Stimulated activated effector memory CD8-positive, alpha-beta T cell treated with anti-CD3 and anti-CD28 coated beads, Interleukin-12 subunit alpha, Interleukin-12 subunit beta, amount 100 ng/mL, for 72 hours (primary cell): Measurements from ENCODE around the gene ABCC10.
"Not testable (repeated sequence)": the region's sequence is repeated elsewhere in the genome, so short reads cannot be mapped to it uniquely, and the experiment has no call there.

Experiments
- ATAC-seq: fragments of 150-1000 bp; cut with Tn5 transposase; 2 replicates; pipeline ENCODE4 v1.10.0; 2021
- DNase-seq, 2 donors: peaks; one replicate each; pipeline ENCODE4 v3.0.0; 2021 to 2022; ENCODE audit warnings: low spot score in 2 of 2
- H3K27ac Mint-ChIP-seq: one replicate; pipeline ENCODE4 v1.8.0; 2022; ENCODE audit warnings: mild to moderate bottlenecking, mixed read lengths
- H3K36me3 Mint-ChIP-seq: one replicate; pipeline ENCODE4 v1.8.0; 2022; ENCODE audit warnings: mild to moderate bottlenecking, mixed read lengths
- H3K4me1 Mint-ChIP-seq: one replicate; pipeline ENCODE4 v1.8.0; 2022; ENCODE audit warnings: mixed read lengths
- H3K4me3 Mint-ChIP-seq: one replicate; pipeline ENCODE4 v1.8.0; 2022; ENCODE audit warnings: mild to moderate bottlenecking, mixed read lengths
- H3K9me3 Mint-ChIP-seq: one replicate; pipeline ENCODE4 v1.8.0; 2022; ENCODE audit warnings: mixed read lengths

The ABCC10 gene

DNA sequence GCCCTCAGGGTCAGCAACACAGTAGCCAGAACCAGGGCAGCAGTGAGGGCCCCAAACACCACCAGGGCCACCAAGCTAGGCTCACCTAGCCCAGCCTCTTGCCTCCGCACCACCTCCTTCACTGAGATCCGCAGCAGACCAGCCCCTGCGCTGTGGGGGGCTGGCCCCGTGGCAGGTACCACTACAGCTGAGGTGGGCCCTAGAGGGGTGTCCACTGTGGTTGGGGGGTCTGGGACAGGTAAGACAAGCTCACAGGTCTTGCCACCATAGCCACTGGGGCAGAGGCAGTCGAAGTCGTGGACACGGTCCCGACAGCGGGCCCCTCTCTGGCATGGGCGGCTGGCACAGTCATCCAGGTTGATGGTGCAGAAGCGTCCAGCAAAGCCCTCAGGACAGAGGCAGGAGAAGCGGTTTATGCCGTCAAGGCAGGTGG is 23.4 kb downstream of the ABCC10 start:
- H3K36me3 Mint-ChIP-seq: peaks cover 48% of the 10 kb centered on the region
- H3K4me1 Mint-ChIP-seq: peaks cover 10% of the 10 kb centered on the region
- no peak overlapping the region for H3K27ac Mint-ChIP-seq

DNA sequence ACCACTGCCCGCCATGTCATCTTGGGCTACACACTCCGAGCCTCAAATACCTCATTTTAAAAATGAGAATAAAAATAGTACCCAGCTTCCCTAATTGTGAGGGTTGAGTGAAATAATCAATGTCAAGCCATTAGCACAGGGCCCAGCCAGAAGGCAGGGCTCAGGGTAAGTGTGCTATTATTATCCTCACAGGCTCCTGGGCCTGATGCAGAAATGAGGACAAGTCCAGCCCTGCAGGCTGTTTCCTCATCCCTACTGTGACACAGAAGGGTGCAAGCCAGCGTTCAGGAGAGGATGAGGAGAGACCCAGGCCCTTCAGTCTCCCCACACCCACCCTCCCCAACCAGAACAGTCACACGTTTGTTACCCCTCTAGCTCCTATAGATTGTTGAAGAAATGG is 24.0 kb downstream of the ABCC10 start:
- ATAC-seq (no peak), DNase-seq (no peak)
- Mint-ChIP-seq H3K4me3 (no peak overlapping the region), H3K4me1 (peaks cover 17% of the 10 kb centered on the region), H3K27ac (peak overlapping the region; percentile 80), H3K9me3 (no peaks in the 10 kb centered on the region), H3K36me3 (peaks cover 48% of the 10 kb centered on the region)

More for the DNA sequence above, 23.4 kb downstream of the ABCC10 start:
- Mint-ChIP-seq H3K9me3 (no peaks in the 10 kb centered on the region), H3K4me3 (no peak overlapping the region)
- DNase-seq: no peak
- ATAC-seq: no peak

DNA sequence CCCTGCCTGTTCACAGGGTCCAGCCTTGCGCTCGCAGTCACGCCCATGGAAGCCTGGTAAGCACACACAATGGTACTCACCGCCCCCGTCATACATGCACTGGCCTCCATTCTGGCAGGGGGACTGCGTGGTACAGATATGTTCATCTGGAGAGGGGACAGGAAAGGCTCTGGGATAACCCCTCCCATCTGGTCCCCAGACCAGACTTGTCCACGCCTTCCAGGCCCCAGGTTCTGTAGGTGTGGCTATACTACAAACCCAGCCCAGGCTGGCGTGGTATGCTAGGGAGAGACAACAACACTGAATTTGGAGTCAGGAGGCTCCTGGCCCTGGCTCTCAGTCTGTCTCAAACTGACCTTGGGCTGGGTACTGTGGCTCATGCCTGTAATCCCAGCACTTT is 24.6 kb downstream of the ABCC10 start:
- ATAC-seq: no peak
- Mint-ChIP-seq H3K4me1 (peaks cover 23% of the 10 kb centered on the region), H3K9me3 (no peaks in the 10 kb centered on the region), H3K27ac (peak overlapping the region; percentile 80), H3K4me3 (no peak overlapping the region), H3K36me3 (peaks cover 42% of the 10 kb centered on the region)
- no peak for DNase-seq

DNA sequence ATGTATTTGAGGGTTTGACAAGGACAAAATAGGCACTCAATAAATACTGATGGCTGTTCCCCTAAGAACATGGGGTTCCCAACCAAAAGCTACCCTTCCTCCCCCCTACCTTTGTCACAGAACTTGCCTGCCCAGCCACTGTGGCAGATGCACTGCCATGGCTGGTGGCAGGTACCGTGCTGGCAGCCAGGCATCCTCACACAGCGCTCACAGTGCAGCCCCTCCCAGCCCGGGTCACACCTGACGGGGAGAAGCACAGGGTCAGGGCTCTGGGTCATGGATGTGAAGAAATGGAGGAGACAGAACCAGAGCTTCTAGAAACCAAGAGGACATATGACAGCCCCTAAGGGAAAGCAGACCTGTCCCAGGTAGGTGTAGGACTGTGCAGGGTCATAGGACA is 25.6 kb downstream of the ABCC10 start:
- no peak for ATAC-seq
- peaks cover 24% of the 10 kb centered on the region for H3K4me1 Mint-ChIP-seq
- no peak for DNase-seq
- H3K27ac Mint-ChIP-seq: no peak overlapping the region
- peaks cover 42% of the 10 kb centered on the region for H3K36me3 Mint-ChIP-seq
- H3K4me3 Mint-ChIP-seq: no peak overlapping the region
- H3K9me3 Mint-ChIP-seq: no peaks in the 10 kb centered on the region

DNA sequence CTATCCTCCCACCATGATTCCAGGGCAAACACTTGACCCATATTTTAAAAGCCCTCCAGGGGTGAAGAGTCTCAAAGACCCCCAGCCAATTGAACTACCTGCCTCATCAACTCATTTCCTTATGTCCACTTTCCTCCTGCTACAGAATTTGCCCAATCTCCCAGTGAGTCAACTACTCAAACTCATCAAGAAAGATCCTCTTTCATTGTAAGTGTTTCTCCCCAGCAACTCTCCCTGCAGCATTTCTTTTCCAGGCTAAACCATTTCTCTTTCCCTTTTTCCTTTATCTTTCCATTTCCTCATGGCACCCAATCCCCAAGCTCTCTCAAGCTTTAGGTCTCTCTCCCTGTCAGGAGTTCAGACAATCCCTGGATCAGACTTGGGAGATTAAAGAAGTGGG is 26.5 kb downstream of the ABCC10 start:
- ATAC-seq: no peak
- peak overlapping the region; percentile 82 for H3K4me3 Mint-ChIP-seq
- no peak overlapping the region for H3K27ac Mint-ChIP-seq
- peaks cover 24% of the 10 kb centered on the region for H3K4me1 Mint-ChIP-seq
- peaks cover 42% of the 10 kb centered on the region for H3K36me3 Mint-ChIP-seq
- H3K9me3 Mint-ChIP-seq: no peaks in the 10 kb centered on the region
- DNase-seq: no peak

DNA sequence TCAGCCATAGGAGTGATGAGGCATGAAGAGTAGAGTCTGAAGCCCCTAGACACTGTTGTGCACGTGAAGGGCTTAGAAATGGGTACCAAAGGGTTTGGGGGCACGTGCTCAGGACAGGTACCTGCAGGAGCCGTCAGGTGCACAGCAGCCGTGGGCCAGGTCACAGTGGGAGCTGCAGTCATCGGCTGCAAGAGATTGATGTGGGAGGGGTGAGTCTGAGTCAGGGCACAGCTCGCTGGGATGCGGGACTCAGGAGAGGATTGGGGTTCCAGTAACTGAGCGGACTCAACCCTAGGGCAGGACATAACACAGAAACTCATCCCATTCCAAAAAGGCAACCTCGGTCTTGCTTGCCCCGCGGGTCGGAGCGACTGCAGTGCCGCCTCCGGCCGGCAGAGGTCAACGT is 27.0 kb downstream of the ABCC10 start:
- ATAC-seq (peak; percentile 22), DNase-seq (peak; percentile 75 to 89)
- Mint-ChIP-seq H3K9me3 (no peaks in the 10 kb centered on the region), H3K36me3 (peaks cover 40% of the 10 kb centered on the region), H3K4me3 (peak overlapping the region; percentile 82), H3K27ac (peak overlapping the region; percentile 40), H3K4me1 (peaks cover 24% of the 10 kb centered on the region)

DNA sequence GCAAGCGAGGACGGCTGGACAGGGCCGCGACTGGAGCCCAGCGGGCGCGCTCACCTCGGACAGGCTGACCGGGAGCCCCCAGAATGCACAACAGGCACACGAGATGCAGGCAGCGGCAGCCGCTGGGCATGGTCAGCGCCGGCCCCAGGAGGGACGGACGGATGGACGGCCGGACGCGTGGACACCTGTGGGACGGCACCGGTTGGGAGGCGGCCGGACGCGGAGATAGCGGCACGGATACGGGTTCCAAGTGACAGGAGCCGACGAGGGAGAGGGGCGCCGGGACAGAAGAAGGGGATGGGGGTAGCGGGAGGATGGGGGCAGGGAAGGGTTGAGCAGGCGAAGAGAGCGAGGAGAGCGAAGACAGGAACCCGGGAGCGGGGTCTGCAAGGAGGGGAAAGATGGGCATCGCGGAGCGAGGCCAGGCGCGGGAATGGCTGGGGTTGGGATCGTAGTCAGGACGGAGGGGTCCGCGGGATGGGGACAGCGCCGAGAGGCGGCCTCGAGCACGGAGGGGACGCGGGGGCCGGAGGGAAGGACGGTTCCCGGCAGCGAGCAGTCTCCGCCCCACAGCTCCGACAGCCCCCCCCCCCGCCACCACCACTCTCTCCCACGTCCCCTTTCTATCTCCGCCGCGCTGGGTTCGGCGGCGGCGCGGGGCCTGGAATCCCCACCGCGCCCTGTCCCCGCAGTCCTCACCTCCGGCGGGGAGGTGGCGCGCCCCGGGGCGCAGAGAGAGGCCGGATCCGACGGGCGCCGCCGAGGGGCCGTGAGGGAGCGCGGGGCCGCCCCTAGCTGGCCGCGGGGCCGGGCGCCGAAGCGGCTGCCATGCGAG is 27.6 kb downstream of the ABCC10 start:
- no peaks in the 10 kb centered on the region for H3K9me3 Mint-ChIP-seq
- peak overlapping the region; percentile 82 for H3K4me3 Mint-ChIP-seq
- peaks cover 34% of the 10 kb centered on the region for H3K36me3 Mint-ChIP-seq
- DNase-seq (peak in 1 of 2 donors; percentile 13), ATAC-seq (peak; percentile 78)
- peaks cover 24% of the 10 kb centered on the region for H3K4me1 Mint-ChIP-seq
- peak overlapping the region; percentile 69 for H3K27ac Mint-ChIP-seq

DNA sequence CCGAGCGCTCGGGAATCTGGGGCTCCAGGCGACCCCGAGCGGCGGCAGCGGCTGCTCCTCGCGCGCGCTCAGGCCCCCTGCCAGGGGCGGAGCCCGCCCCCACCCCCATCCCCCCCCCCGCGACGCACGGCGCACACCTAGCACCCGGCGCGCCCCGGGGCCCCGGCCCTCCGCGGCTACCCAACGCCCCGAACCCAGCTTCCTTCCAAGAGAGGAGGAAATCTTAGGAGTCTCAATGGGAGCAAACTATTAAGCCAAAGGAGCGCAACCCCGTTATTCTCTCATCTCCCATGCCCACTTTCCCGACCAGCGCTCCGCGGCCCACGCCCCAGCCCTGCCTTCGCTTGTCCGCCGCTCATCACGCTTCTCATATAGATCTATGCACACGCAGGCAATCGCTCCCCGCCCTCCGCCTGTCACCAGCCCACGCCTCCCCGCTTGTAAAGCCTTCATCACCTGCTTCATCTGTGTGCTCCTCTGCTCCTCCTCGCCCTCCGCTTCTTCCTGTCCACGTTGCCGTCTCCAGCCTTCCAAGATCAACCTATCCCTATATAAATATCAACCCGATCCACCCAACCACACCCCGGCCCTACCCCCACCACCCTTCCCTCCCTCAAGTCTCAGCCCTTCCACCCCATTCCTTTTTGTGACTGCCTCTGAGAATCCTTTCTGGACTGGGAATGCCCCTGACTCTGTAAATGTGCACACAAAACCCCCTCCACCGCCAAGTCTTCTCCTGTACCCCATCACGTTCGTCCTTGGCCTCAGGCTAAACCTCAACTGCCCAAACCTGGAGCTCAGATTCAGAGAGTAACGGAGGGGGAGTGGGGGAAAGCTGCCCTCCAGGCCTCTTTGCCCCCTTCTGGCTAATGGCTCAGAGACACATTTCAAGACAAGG is 28.4 kb downstream of the ABCC10 start, which contains the start of gene DLK2:
TSS of gene DLK2 (minus strand) at position 18 of the 898 bp plus-strand sequence. CDS start 723 bp downstream, outside the sequence.
- Mint-ChIP-seq H3K4me3 (peak within 1 kb of the TSS; percentile 82), H3K27ac (peak within 1 kb of the TSS; percentile 69), H3K36me3 (peaks cover 25% of the 10 kb centered on the region), H3K9me3 (no peaks in the 10 kb centered on the region), H3K4me1 (peaks cover 24% of the 10 kb centered on the region)
- ATAC-seq: peak; percentile 76
- peak; percentile 21 to 68 for DNase-seq

DNA sequence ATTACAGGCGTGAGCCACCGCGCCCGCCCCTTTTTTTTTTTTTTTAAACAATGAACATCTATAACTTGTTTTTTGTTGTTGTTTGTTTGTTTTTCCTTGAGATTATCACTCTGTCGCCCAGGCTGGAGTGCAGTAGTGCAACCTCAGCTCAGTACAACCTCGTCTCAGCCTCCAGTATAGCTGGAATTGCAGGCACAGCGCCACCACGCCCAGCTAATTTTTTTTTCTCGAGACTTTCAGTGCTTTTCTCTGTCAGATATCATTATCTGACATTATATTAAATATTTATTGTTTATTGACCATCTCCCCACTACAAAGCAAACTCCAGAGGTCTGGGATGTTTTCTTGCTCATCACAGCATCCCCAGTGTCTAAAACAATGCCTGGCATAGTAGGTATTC is 30.3 kb downstream of the ABCC10 start:
- Mint-ChIP-seq H3K36me3 (peaks cover 18% of the 10 kb centered on the region), H3K27ac (no peak overlapping the region), H3K4me1 (peaks cover 24% of the 10 kb centered on the region), H3K4me3 (no peak overlapping the region), H3K9me3 (no peaks in the 10 kb centered on the region)
- no peak for DNase-seq
- no peak for ATAC-seq

DNA sequence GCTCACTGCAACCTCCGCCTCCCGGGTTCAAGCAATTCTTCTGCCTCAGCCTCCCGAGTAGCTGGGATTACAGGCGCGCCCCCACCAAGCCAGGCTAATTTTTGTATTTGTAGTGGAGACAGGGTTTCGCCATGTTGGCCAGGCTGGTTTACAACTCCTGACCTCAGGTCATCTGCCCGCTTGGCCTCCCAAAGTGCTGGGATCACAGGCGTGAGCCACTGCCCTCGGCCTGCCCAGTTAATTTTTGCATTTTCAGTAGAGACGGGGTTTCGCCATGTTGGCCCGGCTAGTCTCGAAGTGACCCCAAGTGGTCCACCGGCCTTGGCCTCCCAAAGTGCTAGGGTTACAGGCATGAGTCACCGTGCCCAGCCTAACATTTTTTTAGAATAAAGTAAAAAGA is 30.8 kb downstream of the ABCC10 start:
- H3K27ac Mint-ChIP-seq, H3K4me3 Mint-ChIP-seq, H3K9me3 Mint-ChIP-seq, ATAC-seq, DNase-seq: not testable (repeated sequence)
- Mint-ChIP-seq H3K36me3 (peaks cover 18% of the 10 kb centered on the region), H3K4me1 (peaks cover 24% of the 10 kb centered on the region)

DNA sequence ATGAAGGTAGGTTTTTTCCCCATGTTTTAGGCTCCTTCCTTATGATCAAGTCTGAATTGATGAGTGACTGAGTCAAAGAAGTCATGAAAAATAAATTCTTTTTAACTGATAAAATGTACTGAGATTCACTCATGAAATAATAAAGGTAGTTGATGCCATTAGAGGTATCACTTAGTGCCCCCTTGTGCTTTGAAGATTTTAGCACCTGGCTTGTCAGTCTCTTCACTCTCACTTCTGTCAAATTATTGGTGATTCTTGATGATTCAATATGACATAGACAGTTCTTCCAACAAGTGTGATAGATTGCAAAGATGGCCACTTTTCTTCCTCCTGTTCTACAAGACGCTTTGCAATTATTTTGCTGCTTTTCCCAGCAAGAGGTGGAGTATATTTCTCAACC is 32.2 kb downstream of the ABCC10 start:
- DNase-seq: no peak
- Mint-ChIP-seq H3K9me3 (no peaks in the 10 kb centered on the region), H3K36me3 (peaks cover 7% of the 10 kb centered on the region), H3K4me1 (peaks cover 18% of the 10 kb centered on the region), H3K4me3 (no peak overlapping the region), H3K27ac (no peak overlapping the region)
- ATAC-seq: no peak

DNA sequence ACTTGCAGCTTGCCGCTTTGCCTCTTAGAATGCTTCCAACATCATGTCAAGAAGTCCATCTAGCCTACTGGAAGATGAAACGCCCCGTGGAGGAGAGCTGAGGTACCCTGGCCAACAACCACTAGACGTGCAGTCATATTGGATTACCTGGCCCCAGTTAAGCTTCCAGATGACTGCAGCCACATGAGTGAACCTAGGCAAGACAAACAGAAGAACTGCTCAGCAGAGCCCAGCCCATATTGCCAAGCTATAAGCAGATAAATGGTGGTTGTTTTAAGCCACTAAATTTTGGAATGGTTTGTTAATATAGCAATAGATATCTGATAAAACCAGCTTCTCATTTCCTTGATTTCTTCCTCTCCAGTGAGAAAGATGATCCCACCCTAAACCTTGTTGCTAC is 32.7 kb downstream of the ABCC10 start:
- DNase-seq: no peak
- ATAC-seq: no peak
- no peak overlapping the region for H3K4me3 Mint-ChIP-seq
- no peak overlapping the region for H3K27ac Mint-ChIP-seq
- H3K36me3 Mint-ChIP-seq: peaks cover 7% of the 10 kb centered on the region
- peaks cover 17% of the 10 kb centered on the region for H3K4me1 Mint-ChIP-seq
- no peaks in the 10 kb centered on the region for H3K9me3 Mint-ChIP-seq

DNA sequence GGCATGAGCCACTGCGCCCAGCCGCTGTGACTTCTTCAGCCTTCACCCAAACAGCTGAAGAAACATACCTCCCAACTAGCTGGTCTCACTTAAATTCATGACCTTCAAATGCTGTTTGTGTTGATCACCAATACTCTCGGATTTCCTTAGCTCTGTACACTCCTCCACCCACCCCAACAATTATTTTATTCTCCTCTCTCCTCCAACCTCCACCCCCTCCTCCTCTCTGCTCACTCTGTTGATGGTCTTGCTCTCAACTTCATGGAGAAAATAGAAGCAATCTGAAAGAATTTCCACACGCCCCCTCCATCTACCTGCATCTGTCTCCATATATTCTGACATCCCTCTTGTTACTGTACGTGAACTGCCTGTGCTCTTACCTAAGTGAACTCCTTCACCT is 34.6 kb downstream of the ABCC10 start:
- Mint-ChIP-seq H3K4me1 (peaks cover 1% of the 10 kb centered on the region), H3K27ac (no peak overlapping the region), H3K36me3 (no peaks in the 10 kb centered on the region), H3K4me3 (no peak overlapping the region), H3K9me3 (no peaks in the 10 kb centered on the region)
- DNase-seq (no peak), ATAC-seq (no peak)

DNA sequence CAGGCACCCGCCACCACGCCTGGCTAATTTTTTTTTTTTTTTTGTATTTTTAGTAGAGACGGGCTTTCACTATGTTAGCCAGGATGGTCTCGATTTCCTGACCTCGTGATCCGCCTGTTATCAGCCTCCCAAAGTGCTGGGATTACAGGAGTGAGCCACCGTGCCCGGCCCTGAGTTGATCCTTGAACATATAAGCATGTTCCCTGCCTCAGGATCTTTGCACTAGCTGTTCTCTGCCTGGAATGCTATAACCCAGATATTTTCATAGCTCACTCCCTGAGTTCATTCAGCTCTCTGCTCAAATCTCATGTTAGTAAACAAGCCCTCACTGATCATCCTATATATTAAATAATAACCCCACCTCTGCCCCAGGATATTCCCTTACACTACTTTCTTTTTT is 37.0 kb downstream of the ABCC10 start:
- no peak for ATAC-seq
- no peak for DNase-seq
- Mint-ChIP-seq H3K4me1 (no peaks in the 10 kb centered on the region), H3K9me3 (no peaks in the 10 kb centered on the region), H3K27ac (no peak overlapping the region), H3K4me3 (no peak overlapping the region), H3K36me3 (no peaks in the 10 kb centered on the region)

DNA sequence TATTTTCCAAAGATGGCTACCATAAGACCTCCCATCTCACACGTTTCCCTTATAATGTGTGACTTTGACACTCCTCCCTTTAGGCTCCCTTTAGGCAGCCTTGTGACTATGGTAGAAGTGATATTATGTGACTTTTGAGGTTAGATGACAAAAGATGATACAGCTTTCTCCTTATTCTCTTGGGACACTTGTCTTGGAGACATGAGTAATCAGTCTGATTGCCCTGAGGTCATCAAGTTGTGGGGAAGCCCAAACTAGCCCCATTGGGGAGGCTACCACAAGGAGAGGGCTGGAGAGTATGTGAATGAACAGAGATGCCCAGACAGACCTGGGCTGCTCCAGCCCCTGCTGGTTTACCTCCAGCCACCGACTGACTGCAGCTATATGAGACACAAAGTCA is 38.6 kb downstream of the ABCC10 start:
- Mint-ChIP-seq H3K4me3 (no peak overlapping the region), H3K36me3 (no peaks in the 10 kb centered on the region), H3K9me3 (no peaks in the 10 kb centered on the region), H3K4me1 (no peaks in the 10 kb centered on the region), H3K27ac (no peak overlapping the region)
- ATAC-seq: peak; percentile 60
- DNase-seq: no peak
